Right hindlimb (tissue), 1 donor: Measurements from ENCODE around the gene ATXN2L.
"Not testable (repeated sequence)": the region's sequence is repeated elsewhere in the genome, so short reads cannot be mapped to it uniquely, and the experiment has no call there.

ENCODE experiments used
- DNase-seq: peaks from one replicate; pipeline ENCODE4 v3.0.0-alpha.2; 2018

The ATXN2L gene

GRCh38 chr16:28822520-28823290 is at the start of gene ATXN2L:
Gene ATXN2L (plus strand): TSS chr16:28822999. CDS start chr16:28823260, 261 bp downstream.
- peak; percentile 95 for DNase-seq

- DNase-seq, result not testable (repeated sequence)
Measured at GRCh38 chr16:28781697-28782096, 41.1 kb upstream of the ATXN2L start.

DNA sequence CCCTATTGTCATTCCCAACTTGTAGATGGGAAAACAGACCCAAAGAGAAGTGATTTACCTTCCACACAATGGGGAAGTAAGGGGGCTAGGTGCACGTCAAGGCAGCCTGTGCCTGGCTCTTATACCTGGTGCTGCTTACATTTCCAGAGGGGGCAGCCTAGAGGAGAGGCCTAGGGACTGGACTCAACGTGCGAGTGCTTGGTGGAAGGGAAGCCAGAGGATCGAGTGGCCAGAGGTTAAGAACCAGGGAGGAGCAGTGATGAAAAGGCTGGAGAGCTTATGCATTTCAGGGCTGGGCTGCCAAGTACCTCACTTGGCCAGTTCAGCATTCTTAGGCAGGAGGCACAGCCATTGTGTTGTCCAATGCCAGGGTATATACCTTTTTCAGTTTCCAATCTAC is 40.4 kb upstream of the ATXN2L start:
- not testable (repeated sequence) for DNase-seq

- DNase-seq, result peak; percentile 60
Measured at GRCh38 chr16:28802235-28803019, 20.4 kb upstream of the ATXN2L start.

- not testable (repeated sequence) for DNase-seq
Measured at GRCh38 chr16:28807445-28808120, 15.2 kb upstream of the ATXN2L start.

- DNase-seq, result no peak
Measured at GRCh38 chr16:28820016-28820415, 2.8 kb upstream of the ATXN2L start.

GRCh38 chr16:28820546-28820945 is 2.3 kb upstream of the ATXN2L start:
- not testable (repeated sequence) for DNase-seq

DNA sequence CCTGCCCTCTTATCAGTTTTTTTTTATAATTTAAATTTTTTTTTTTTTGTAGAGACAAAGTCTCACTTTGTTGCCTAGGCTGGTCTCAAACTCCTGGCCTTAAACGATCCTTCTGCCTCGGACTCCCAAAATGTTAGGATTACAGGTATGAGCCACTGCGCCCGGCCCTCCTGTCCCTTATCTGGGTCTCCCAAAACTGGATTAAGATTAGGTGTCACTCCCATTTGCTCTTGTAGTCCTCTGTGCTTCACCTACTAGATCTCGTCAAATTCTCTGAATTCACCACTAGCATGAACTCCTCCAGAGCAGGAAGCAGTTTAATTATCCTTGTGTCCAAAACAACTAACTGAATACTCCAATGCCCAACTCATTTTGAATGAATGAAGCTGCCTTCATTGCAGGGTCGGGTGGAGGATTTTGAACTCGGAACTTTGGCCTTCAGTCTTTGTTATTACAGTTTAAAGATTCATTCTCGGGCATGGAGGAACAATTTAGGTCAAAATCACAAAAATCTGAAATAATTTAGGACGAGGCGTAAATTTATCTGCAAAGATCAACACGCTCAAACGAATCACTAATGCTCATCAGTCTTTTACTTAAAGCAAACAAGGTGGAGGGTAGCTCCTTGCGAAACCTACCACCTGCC is 802 bp upstream of the ATXN2L start:
- DNase-seq, result no peak

- no peak for DNase-seq
Measured at GRCh38 chr16:28823291-28823872, 583 bp downstream of the ATXN2L start.

DNA sequence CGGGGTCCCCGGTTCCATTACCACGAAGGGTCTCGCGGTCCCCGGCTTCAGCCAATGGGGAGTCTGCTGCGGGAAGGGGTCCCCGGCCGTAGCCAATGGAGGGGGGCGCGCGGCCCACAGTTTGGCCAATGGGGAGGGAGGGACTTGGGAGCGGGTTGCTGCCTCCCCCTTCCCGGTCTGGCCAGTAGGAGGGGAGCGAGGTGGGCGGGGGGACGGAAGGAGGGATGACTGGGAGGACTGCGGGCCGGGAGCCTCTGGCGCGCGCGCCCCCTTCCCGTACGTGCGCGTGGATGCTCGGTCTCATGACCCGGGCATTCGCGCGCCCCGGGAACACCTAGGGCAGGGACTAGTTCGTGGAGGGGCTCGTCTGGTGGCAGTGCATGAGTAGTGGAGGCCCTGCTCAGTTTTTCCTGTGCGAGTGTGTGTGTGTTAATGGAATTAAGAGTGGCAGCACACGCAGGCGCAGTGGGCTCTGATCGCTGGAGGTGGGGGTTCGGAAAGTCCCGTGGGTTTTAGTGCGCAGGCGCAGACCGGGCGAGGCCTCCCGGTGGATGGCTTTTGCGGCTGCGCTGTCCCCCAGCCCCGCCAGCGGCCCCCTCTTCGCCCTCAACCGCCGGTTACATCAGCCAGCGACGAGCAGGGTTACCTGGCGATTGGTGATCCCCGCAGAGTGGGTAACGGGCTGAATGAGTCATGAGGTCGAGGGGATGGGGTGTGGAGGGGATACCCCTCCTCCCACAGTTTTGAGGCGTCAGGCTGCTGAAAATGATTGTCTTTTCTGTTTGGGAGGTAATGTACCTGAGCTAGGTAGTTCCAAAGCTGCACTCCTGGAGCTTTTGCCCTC is 1.3 kb downstream of the ATXN2L start:
- DNase-seq, result peak; percentile 99

- no peak for DNase-seq
Measured at GRCh38 chr16:28824717-28824973, 1.8 kb downstream of the ATXN2L start.

- DNase-seq, result no peak
Measured at GRCh38 chr16:28826141-28826540, 3.3 kb downstream of the ATXN2L start.

DNA sequence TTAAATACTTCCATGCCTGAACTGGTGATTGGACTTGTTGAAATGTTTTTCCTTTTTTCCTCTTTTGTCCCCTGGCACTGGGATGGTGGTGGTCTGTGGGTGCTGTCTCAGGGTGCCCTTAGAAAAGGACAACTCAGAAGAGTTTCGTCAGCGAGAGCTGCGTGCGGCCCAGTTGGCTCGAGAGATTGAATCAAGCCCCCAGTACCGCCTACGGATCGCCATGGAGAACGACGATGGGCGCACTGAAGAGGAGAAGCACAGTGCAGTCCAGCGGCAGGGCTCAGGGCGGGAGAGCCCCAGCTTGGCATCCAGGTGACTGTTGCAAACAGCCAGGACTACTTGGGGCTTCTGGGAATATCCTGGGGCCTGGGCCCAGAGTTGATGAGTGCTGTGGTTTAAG is 6.9 kb downstream of the ATXN2L start:
- no peak for DNase-seq

- no peak for DNase-seq
Measured at GRCh38 chr16:28830531-28830930, 7.7 kb downstream of the ATXN2L start.

DNA sequence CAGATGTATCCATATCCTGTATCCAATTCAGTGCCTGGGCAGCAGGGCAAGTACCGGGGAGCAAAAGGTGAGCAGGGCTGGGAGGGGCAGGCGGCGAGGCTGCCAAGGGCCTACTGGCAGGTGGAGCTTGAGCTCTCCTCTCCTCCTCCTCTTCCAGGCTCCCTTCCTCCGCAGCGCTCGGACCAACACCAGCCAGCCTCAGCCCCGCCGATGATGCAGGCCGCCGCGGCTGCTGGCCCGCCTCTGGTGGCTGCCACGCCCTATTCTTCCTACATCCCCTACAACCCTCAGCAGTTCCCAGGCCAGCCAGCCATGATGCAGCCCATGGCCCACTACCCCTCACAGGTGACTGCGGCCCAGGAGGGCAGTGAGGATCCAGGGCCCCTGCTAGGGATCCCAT is 11.6 kb downstream of the ATXN2L start:
- no peak for DNase-seq

GRCh38 chr16:28834873-28835863 is 12.4 kb downstream of the ATXN2L start:
- no peak for DNase-seq

- no peak for DNase-seq
Measured at GRCh38 chr16:28835864-28836760, 13.3 kb downstream of the ATXN2L start.

- DNase-seq, result no peak
Measured at GRCh38 chr16:28836761-28837064, 13.9 kb downstream of the ATXN2L start.

GRCh38 chr16:28837672-28838557 is 15.1 kb downstream of the ATXN2L start:
- DNase-seq, result no peak
